IPS-11a (cell line): ENCODE data around the gene ATP8A2.

Experiments
- H3K4me3 ChIP-seq: one replicate; pipeline ENCODE4 v1.5.1; 2013; ENCODE audit warnings: low read depth, low read length, control low read depth

ATP8A2 gene

GRCh38 chr13:25608181-25608580 is 236.4 kb downstream of the ATP8A2 start:
- no peak overlapping the region for H3K4me3 ChIP-seq

GRCh38 chr13:25616674-25617073 is 244.9 kb downstream of the ATP8A2 start:
- no peak overlapping the region for H3K4me3 ChIP-seq

GRCh38 chr13:25619897-25620296 is 248.1 kb downstream of the ATP8A2 start:
- H3K4me3 ChIP-seq: no peak overlapping the region

GRCh38 chr13:25625414-25625813 is 253.6 kb downstream of the ATP8A2 start:
- no peak overlapping the region for H3K4me3 ChIP-seq

GRCh38 chr13:25630329-25630900 is 258.6 kb downstream of the ATP8A2 start:
- no peak overlapping the region for H3K4me3 ChIP-seq

- H3K4me3 ChIP-seq: no peak overlapping the region
Measured at GRCh38 chr13:25632166-25632888, 260.6 kb downstream of the ATP8A2 start.

GRCh38 chr13:25633093-25633492 is 261.3 kb downstream of the ATP8A2 start:
- no peak overlapping the region for H3K4me3 ChIP-seq

GRCh38 chr13:25645681-25646080 is 273.9 kb downstream of the ATP8A2 start:
- H3K4me3 ChIP-seq: no peak overlapping the region

GRCh38 chr13:25649001-25649633 is 277.3 kb downstream of the ATP8A2 start:
- no peak overlapping the region for H3K4me3 ChIP-seq

GRCh38 chr13:25652764-25653163 is 281.0 kb downstream of the ATP8A2 start:
- H3K4me3 ChIP-seq: no peak overlapping the region

GRCh38 chr13:25654322-25654721 is 282.5 kb downstream of the ATP8A2 start:
- H3K4me3 ChIP-seq: no peak overlapping the region

- H3K4me3 ChIP-seq: no peak overlapping the region
Measured at GRCh38 chr13:25657157-25657556, 285.4 kb downstream of the ATP8A2 start.

- H3K4me3 ChIP-seq: no peak overlapping the region
Measured at GRCh38 chr13:25659091-25659795, 287.5 kb downstream of the ATP8A2 start.

GRCh38 chr13:25660996-25661395 is 289.2 kb downstream of the ATP8A2 start:
- H3K4me3 ChIP-seq: no peak overlapping the region

- no peak overlapping the region for H3K4me3 ChIP-seq
Measured at GRCh38 chr13:25662516-25662915, 290.7 kb downstream of the ATP8A2 start.

GRCh38 chr13:25668345-25668744 is 296.6 kb downstream of the ATP8A2 start:
- H3K4me3 ChIP-seq: no peak overlapping the region

- no peak overlapping the region for H3K4me3 ChIP-seq
Measured at GRCh38 chr13:25673711-25674110, 301.9 kb downstream of the ATP8A2 start.

- H3K4me3 ChIP-seq: no peak overlapping the region
Measured at GRCh38 chr13:25674371-25674770, 302.6 kb downstream of the ATP8A2 start.

GRCh38 chr13:25675060-25675459 is 303.3 kb downstream of the ATP8A2 start:
- H3K4me3 ChIP-seq: no peak overlapping the region

- H3K4me3 ChIP-seq: no peak overlapping the region
Measured at GRCh38 chr13:25677956-25678355, 306.2 kb downstream of the ATP8A2 start.

GRCh38 chr13:25678398-25678797 is 306.6 kb downstream of the ATP8A2 start:
- no peak overlapping the region for H3K4me3 ChIP-seq

- no peak overlapping the region for H3K4me3 ChIP-seq
Measured at GRCh38 chr13:25679159-25679558, 307.4 kb downstream of the ATP8A2 start.
